Peyer's patch (tissue), 4 donors: ENCODE results near the gene URB2.

Source experiments
- CTCF ChIP-seq, 6 experiments: fragments of 450-650 bp in 4 of 6; fragments of 200-600 bp in 2 of 6; sonication (generic) in 1 of 6; IDR thresholded peaks; one replicate each; pipeline ENCODE4 v1.5.1; 2017 to 2019; ENCODE audit warnings: antibody characterized with exemption in 6 of 6, mild to moderate bottlenecking in 3 of 6, moderate library complexity in 1 of 6
- POLR2A ChIP-seq, 2 donors: fragments of 450-650 bp; IDR thresholded peaks; one replicate each; pipeline ENCODE4 v1.5.1; 2017; ENCODE audit warnings: antibody characterized with exemption in 2 of 2, mild to moderate bottlenecking in 2 of 2, moderate library complexity in 2 of 2

GRCh38 chr1:229590119-229590518 lies 35.9 kb upstream of the URB2 start:
- TF ChIP-seq CTCF (IDR thresholded peaks at IDR 0.05) (no peak), POLR2A (IDR thresholded peaks at IDR 0.05) (no peak)
